Anterior cingulate cortex (tissue), 58 donors: ENCODE data around the gene OLFML2A.

ENCODE experiments used
- DNase-seq, 58 donors: peaks; one replicate each; lab custom pipeline; 2025; lab: John Stamatoyannopoulos, UW

The OLFML2A gene

DNA sequence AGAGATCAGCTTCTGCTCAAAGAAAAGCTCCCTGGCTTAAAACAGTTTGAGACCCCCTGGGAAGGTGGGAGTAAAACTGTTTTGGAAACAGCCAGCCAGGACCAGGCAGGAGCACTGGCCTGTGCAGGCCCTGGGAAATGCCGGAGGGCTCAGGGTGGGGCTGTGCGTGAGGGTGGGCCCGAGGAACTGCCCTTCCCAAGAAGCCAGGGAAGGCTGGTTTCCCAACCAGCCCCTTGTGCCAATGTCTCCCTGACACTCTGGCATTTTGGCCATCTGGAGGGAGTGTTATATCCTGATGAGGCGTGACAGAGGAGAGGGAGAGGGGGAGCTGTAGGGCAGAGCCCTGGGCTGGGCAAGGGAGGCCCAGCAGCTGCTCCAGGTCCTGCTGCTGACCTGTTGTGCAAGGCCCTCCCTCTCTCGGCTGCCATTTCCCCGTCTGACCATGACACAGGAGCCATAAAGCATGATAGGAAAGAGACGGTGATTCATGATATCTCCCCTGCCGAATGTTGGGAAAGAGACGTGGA is 16.1 kb downstream of the OLFML2A start:
- no peak for DNase-seq

DNA sequence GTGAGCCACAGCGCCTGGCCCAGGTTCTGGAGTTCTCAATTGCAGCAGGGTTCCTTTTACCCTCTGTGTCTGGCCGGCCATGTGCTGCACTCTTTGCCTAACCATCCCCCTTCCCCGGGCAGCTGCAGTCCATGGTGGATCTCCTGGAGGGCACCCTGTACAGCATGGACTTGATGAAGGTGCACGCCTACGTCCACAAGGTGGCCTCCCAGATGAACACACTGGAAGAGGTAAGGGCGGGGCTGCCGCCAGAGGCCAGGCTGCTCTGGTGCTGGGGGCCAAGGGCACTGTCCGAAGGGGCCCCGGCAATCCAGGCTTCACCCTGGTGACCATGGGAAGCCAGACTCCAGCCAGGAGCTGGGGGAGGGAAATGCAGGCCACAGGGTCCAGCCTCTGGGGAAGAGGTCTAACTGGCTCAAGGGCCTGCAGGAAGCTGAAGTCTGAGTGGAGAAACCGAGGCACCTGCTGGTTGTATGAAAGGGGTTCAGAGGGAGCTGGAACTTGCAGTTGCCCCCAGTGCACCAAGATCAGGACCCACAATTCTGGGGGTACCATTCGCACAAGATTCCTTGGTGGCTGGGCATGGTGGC is 18.1 kb downstream of the OLFML2A start:
- no peak for DNase-seq

DNA sequence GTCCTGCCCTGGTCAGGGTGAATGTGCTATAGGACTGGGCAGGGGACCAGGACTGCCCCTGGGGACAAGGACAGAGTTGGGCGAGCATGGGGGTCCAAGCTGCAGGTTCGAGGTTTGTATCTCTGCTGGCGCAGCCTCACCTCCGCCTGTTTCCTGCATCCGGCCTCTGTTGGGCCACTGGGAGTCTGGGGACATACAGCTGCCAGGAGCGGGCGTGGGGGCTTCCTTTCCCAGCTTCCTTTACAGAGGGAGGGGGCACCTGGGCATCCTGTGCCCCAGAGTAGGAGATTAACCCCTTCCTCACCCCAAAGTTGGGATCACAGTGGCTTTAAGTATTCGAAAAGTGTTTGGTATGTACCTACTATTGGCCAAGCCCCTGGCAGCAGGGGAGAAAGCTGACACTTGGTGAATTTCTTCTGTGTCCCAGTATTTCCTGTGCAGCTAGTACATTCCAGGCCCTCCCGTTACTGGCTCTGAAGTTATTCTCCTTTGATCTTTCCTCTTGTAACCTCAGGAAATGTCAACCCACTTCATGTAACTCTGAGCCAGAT is 19.0 kb downstream of the OLFML2A start:
- no peak for DNase-seq

DNA sequence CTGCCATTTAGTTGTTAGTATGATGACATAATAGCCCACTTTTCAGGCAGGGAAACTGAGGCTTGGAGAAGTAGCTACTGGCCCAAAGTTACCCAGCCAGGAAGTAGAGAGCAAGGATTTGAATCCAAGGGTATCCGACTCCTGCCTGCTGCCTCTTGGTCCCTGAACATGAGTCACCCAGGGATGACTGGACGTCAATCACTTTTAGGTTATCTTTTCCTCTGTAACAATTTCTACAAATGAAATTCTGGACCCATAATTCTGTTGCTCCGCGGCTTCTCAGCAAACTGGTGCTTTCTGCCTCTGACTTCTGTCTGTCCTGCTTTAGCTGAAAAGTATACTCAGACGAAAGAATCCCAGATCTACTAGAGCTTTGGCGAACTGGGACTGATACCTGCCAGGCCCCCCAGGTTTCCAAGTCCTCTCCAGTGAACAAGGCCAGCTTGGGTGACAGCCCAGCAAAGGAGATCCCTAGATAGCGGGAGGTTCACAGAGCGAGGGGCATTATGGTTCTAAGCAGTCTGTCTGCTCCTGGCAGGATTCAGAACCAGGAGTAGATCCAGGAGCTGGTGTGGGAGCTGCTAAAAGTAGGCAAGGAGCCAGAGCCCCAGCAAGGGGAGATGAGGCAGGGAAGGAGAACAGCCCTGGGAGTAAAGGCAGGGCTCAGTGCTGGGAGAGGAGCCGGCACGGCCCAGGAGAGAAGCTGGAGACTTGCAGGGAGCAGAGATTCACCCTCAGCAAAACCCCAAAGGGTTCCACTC is 20.6 kb downstream of the OLFML2A start:
- no peak for DNase-seq

DNA sequence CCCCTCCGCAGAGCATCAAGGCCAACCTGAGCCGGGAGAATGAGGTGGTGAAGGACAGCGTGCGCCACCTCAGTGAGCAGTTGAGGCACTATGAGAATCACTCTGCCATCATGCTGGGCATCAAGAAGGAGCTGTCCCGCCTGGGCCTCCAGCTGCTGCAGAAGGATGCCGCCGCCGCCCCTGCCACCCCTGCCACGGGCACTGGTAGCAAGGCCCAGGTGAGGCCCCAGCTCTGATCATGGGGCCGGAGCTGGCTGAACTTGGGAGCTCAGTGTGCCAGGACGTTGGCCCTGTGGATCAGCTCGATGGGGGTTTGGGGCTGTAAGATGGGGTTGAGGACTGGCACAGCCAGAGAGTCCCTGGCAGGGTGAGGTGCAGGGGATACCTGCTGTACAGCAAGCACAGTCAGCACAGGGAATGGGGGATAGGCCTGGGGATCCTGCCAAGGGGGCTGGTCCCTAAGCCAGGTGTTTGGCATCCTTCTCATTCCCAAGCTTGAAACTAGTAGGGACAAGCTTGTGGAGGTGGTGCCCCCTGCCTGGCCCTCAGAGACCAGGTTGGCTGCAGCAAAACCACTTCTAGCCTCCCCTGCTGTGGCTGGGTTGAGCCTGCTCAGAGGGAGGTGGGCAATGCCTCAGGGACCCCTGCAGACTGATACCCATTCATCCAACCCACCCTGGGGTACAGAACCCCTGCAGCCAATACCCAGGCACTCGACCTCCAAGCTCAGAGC is 22.5 kb downstream of the OLFML2A start:
- no peak for DNase-seq

DNA sequence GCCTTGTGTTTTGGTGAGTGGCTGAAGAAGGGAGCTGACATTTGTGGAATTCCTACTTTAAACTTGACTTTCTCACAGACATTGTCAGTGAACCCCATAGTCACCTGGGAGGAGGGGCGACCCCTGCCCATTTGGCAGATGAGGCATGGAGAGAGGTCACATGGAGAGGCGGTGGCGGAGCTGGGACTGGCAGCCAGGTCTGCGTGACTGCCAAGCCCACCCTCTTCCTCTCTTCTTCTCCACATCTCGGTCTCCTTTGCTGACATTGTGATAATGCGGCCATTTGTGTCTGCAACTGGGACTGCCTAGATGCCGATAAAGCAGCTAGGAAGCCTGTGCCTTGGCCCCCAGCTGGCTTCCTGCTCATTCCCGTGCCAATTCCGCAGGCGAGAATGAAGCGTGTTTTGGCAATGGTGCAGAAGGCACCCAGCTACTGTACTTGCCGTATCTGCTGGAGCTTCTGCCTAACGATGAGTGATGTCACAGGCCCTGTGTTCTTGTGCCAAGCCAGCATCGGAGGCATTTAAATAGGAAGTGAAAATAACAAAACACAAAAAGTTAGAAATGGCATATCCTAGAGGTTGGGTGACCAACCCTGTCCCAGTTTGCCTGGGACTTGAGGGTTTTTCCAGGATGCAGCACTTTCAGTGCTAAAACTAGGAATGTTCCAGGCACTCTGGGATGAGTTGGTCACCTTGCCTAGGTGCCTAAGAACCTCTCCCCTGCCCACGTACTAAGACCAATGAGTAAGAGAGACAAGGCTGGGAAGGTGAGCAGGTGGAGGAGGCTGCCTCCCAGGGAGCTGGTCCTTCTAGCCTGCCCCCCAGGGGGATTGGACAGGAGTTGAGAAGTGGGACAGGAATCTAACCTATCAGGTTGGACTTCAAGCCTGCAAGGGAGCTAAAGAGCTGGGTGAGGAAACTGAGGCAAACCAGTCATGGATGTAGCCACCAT is 23.6 kb downstream of the OLFML2A start:
- peak in 30 of 58 donors; percentile 6 to 67 (median 27) for DNase-seq

DNA sequence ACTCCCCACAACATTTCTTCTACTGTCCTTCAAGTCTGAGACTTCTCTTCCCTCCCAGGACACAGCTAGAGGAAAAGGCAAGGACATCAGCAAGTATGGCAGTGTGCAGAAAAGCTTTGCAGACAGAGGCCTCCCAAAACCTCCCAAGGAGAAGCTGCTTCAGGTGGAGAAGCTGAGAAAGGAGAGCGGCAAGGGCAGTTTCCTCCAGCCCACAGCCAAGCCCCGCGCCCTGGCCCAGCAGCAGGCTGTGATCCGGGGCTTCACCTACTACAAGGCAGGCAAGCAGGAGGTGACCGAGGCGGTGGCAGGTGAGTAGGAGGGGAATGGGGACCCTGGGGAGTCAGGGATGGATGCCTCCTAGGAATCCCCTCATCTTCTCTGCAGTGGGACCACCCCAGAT is 24.4 kb downstream of the OLFML2A start:
- DNase-seq, result no peak

DNA sequence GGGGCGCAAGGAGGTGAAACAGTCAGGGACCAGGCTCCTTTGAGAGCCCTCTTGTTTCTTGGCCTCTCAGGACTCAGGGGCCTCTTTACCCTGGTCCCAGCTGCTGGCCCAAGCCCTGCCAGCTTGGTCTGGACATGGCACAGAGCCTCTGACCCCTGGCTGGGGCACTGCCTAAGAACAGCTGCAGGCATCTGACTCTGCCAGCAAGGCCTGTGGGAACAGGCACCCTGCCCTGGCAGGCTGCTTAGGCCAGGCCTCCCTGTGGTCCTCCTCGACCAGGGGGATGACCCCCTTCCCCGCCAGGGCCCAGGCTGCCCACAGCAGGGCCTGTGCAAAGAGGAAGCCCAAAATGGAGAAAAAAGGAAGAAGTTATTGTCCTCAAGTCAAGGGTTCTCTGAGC is 25.5 kb downstream of the OLFML2A start:
- DNase-seq, result peak in 3 of 58 donors; percentile 4 to 19 (median 11)

DNA sequence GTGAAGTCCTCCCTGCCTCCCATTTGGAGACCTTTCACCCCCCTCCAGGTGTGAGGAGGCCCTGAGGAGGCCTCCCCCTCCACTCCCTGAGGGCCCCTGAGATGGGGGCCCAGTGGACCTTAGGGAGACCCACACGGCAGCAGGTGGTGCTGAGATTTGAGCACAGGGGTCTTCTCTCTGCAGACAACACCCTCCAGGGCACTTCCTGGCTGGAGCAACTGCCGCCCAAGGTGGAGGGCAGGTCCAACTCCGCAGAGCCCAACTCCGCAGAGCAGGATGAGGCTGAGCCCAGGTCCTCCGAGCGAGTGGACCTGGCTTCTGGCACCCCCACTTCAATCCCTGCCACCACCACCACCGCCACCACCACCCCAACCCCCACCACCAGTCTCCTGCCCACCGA is 27.0 kb downstream of the OLFML2A start:
- no peak for DNase-seq

DNA sequence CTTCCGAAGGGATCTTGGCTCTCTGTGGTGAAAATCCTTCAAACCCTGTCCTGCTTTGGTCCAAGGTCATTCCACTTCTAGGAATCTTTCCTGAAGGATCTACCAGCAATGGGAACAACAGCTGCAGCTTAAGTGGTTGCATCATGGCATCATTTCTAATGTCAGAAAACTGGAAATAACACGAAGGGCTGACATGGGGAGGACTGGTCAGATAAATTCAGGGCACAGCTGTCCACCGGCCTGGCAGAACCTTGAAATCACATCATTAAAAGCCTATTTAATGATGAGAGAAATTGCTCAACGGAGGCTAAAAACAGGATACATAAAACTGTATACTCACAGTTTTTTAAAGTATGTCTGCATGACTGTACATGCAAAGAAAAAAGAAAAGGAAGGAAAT is 28.3 kb downstream of the OLFML2A start:
- no peak for DNase-seq

DNA sequence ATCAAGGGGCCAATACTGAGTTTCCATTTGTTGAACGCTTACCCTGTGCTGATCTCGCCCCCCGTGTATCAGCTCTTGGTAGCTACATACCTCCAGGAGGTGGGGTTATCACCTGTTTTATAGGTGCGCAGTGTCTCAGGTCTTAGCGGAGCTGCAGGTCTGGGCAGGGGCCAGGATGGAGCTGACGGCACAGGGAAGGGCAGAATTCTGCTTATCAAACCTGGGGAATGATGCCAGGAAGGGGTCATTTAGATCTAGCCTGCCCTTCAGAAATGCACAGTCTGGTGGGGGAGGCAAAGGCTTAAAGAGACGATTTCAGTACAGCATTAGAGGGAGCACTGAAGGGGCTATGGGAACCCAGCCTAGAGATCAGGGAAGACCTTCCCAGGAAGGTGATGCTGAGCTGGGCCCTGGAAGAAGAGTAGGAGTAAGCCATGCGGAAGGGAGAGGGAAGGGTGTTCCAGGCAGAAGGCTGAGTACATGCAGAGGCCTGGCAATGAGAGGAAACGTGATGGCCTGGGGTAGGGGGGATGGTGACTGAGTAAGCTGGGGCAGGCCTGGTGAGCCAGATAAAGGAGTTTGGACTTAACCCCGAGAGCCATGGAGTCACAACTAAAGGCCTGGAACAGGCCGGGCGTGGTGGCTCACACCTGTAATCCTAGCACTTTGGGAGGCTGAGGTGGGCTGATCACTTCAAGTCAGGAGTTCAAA is 31.5 kb downstream of the OLFML2A start:
- DNase-seq, result no peak

DNA sequence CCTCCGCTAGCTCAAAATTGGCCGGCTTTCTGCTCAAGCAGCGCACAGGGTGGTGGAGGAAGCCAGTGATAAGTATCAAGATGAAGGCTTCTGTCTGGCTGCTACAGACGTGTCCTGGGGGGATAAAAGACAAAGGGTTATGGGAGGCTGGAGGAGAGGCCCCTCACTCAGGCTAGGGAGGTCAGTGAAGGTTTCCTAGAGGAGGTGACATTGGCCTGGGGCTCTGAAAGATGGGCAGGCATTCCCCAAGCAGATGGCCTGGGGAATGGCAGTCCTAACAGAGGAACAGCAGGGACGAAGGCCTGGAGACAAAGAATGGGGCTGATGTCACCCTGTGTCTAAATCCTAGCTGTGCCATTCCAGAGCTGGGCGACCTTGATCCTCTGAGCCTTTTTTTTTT is 32.3 kb downstream of the OLFML2A start:
- no peak for DNase-seq

DNA sequence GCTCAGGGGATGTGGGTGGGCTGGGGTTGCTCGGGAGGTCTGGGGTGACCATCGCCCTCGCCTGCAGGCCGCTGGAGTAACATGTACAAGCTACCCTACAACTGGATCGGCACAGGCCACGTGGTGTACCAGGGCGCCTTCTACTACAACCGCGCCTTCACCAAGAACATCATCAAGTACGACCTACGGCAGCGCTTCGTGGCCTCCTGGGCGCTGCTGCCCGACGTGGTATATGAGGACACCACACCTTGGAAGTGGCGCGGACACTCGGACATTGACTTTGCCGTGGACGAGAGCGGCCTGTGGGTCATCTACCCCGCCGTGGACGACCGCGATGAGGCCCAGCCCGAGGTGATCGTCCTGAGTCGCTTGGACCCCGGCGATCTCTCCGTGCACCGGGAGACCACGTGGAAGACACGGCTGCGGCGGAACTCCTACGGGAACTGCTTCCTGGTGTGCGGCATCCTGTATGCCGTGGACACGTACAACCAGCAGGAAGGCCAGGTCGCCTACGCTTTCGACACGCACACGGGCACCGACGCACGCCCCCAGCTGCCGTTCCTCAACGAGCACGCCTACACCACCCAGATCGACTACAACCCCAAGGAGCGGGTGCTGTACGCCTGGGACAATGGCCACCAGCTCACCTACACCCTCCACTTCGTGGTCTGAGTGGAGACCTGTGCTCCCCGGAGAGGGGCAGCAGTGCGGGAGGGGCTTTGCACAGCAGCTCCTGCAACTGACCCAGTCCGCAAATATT is 33.0 kb downstream of the OLFML2A start:
- no peak for DNase-seq

DNA sequence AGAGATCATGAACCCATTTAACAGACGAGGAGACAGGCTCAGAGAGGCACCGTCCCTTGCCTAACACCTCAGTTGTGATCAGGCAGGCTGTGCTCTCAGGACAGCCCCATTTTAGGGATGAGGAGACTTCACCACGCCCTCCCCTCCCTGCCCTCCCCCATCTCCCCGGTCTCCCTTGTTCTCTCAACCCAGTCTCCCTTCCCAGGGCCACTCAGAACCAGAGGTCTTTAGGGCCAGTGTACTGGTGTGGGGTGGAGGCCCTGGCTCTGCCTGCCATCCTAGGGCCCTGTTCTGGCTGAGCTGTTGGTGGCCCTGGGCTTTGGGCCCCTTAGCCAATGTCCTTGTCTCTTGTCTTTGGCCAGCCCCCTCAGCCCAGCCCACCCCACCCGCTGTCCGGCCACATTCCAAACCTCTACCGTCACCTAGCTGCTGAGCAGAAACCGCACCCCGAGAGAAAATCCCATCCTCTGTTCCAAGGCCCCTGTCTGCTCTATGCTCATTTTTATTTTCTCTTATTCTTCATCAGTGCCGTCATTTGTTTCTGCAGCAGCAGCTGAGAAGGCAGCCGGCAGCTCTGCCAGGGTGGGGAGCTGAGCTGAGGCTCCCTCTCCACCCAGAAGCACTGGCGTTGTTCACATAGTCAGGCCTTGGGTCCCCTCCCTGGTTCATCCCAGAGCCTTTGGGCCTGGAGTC is 33.9 kb downstream of the OLFML2A start:
- DNase-seq, result no peak

DNA sequence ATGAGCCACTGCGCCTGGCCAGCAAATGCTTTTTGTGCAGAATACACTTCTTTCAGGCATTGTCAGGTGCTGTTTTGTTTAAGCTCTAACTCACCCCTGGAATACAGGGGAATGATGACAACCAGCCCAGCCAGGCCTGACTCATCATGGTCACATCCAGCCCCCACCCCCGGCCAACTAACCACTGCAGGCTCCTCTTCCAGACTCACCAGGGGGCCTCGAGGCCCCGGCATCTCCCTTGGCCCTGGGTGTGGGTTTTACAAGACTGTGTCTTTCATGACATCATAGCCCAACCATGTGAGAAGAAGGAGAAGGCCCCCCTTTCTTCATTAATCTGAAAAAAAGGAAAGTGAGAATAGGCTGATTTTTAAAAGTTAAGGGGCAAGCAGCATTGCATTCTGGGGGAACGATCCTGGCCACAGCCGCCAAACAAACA is 35.5 kb downstream of the OLFML2A start:
- DNase-seq, result no peak

DNA sequence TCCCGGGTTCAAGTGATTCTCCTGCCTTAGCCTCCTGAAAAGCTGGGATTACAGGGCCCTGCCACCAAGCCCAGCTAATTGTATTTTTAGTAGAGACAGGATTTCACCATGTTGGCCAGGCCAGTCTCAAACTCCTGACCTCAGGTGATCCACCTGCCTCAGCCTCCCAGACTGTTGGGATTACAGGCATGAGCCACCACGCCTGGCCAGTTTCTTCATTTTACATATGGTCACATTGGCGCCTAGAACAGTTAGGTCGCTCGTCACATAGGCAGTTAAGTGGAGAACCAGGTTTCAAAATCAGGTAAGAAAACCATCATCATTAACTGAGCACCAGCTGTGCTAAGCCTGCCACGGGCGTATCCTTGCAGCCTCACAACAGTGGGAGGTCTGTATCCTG is 36.1 kb downstream of the OLFML2A start:
- DNase-seq, result no peak

DNA sequence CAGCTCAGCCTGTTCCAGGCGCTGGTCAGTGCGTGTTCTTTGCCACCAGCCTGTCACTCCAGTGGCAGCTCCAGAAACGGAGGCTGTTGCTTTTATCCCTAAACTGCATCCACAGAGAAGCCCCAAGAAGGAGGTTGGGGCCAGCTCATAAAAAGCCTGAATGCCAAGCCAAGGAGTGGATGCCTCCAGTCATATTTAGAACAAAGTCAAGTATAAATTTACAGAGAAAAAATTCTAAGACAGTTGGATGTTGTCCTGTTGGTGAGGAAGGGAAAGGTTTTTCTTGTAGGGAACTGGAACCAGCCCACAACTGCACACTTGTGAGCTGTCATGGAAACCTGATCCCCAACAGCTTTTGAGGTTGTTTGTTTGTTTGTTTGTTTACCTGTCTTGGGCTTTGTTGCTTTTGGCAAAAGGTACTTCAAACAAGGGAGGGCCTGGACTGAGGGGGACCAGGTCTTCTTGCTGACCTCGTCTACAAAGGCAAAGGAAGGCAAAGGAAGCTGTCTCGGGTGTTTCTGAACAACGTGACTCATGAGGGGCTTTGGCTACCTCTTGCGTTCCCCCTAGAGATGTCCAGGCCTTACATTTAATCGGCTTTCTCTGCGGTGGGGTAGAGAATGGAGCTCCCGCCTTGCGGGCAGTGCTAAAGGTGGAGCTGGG is 36.7 kb downstream of the OLFML2A start:
- DNase-seq, result no peak
